Esophagus muscularis mucosa (tissue), 3 donors: ENCODE results near the gene GGACT.

Source experiments
- POLR2A ChIP-seq: fragments of 450-650 bp; IDR thresholded peaks from one replicate; pipeline ENCODE4 v1.6.1; 2017; ENCODE audit warnings: antibody characterized with exemption, moderate library complexity, mild to moderate bottlenecking, low read depth
- POLR2AphosphoS5 ChIP-seq, 2 donors: sonication (generic); formaldehyde crosslinking; IDR thresholded peaks; one replicate each; pipeline ENCODE4 v1.6.1; 2017; ENCODE audit warnings: antibody characterized with exemption in 2 of 2
- TF ChIP-seq, protein P1 (sequence below), 3 experiments: fragments of 200-600 bp in 2 of 3; fragments of 450-650 bp in 1 of 3; sonication (generic) in 2 of 3; IDR thresholded peaks; one replicate each; pipeline ENCODE4 v1.5.1; 2017 to 2019; ENCODE audit warnings: antibody characterized with exemption in 3 of 3, mild to moderate bottlenecking in 2 of 3, moderate library complexity in 1 of 3

DNA sequence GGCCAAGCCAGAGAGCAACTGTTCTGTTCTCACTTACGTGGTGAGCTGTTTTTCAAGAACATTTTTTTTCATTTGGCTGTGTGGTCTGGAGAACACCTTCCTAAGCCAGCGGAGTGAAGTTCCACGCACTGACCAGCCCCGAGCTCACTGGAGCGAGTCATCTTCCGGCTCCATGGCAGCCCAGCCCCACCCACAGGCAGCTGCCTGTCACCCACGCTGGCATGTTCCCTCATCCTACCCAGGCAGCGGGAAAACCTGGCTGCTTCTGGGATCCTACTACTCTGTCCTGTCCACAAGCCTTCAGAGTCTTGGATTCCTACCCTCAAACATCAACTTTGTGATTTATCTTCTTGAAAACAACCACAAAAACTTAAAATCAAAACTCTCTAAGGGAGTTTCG, 76.2 kb downstream of the GGACT start:
- TF ChIP-seq, protein P1, sequence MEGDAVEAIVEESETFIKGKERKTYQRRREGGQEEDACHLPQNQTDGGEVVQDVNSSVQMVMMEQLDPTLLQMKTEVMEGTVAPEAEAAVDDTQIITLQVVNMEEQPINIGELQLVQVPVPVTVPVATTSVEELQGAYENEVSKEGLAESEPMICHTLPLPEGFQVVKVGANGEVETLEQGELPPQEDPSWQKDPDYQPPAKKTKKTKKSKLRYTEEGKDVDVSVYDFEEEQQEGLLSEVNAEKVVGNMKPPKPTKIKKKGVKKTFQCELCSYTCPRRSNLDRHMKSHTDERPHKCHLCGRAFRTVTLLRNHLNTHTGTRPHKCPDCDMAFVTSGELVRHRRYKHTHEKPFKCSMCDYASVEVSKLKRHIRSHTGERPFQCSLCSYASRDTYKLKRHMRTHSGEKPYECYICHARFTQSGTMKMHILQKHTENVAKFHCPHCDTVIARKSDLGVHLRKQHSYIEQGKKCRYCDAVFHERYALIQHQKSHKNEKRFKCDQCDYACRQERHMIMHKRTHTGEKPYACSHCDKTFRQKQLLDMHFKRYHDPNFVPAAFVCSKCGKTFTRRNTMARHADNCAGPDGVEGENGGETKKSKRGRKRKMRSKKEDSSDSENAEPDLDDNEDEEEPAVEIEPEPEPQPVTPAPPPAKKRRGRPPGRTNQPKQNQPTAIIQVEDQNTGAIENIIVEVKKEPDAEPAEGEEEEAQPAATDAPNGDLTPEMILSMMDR (IDR thresholded peaks at IDR 0.05), result no peak
- no peak for TF ChIP-seq POLR2A
- TF ChIP-seq POLR2AphosphoS5 (IDR thresholded peaks at IDR 0.05), result no peak
